ENCODE measurements around the gene VAPA.

DNA sequence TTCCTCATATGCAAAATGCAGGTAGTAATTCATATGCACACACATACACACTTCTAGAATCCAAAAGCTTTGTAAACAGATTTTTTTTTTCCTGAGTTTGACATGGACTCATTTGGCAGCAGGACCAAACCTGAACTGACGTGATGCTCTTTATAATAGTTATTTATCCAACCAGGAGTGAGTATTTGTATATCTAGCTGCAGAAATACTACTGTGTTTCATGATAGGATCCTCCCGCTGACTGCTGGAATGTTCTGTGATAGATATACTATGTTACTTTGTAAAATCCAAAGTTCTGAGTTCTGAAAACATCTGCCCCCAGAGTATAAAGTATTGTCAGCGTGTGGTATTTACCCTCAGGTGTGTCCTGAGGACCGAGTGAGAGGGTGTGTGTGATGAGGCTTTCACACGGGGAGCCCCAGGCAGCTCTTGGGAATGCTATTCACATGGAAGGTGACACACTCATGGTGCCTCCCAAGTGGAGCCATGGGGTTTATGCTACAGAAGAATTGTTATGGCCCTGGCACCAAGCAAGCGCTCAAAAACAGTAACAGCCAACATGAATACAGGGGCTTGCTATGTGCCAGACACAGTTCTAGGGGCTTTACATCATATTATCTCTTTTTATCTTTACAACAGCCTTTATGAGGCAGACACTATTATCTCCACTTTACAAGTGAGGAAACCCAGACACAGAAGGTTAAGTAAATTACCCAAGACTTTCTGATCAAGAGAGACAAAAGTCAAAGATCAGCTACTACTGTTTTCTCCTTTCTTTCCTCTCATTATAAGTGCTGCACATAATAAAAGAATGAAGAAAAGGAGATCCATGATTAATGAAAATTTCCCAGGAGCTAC lies 44.7 kb upstream of the VAPA start:
- TF ChIP-seq, protein P1, sequence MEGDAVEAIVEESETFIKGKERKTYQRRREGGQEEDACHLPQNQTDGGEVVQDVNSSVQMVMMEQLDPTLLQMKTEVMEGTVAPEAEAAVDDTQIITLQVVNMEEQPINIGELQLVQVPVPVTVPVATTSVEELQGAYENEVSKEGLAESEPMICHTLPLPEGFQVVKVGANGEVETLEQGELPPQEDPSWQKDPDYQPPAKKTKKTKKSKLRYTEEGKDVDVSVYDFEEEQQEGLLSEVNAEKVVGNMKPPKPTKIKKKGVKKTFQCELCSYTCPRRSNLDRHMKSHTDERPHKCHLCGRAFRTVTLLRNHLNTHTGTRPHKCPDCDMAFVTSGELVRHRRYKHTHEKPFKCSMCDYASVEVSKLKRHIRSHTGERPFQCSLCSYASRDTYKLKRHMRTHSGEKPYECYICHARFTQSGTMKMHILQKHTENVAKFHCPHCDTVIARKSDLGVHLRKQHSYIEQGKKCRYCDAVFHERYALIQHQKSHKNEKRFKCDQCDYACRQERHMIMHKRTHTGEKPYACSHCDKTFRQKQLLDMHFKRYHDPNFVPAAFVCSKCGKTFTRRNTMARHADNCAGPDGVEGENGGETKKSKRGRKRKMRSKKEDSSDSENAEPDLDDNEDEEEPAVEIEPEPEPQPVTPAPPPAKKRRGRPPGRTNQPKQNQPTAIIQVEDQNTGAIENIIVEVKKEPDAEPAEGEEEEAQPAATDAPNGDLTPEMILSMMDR (IDR thresholded peaks at IDR 0.05; ENCODE audit: extremely low read depth in 1 of 2, insufficient read depth in 1 of 2, low read depth in 1 of 2, low read length in 2 of 2): no peak
- TF ChIP-seq POLR2A (IDR thresholded peaks at IDR 0.05; ENCODE audit: low read depth, low read length): no peak
- no peak for TF ChIP-seq MYC (IDR thresholded peaks at IDR 0.05; ENCODE audit: low read depth, low read length)
- TF ChIP-seq MAX (IDR thresholded peaks at IDR 0.05; ENCODE audit: insufficient read depth, insufficient read length): no peak
- TF ChIP-seq POLR2AphosphoS5 (IDR thresholded peaks at IDR 0.05; ENCODE audit: insufficient read depth, low read depth, low read length): no peak
